OCI-LY7 (cell line): Measurements from ENCODE around the gene ATP8B2.
"Not testable (repeated sequence)": the region's sequence is repeated elsewhere in the genome, so short reads cannot be mapped to it uniquely, and the experiment has no call there.

Experiments used
- EZH2phosphoT487 ChIP-seq: fragments of 200-600 bp; sonication (generic); IDR thresholded peaks from 2 replicates; pipeline ENCODE4 v1.6.1; 2018; ENCODE audit warnings: low read depth, borderline replicate concordance, mild to moderate bottlenecking, mixed run types, antibody characterized with exemption, low read length, moderate library complexity, mixed read lengths
- TF ChIP-seq, protein P1 (sequence below): fragments of 200-600 bp; sonication (generic); conservative IDR thresholded peaks from 2 replicates; pipeline ENCODE4 v1.5.1; 2014; ENCODE audit warnings: mild to moderate bottlenecking, antibody characterized with exemption, low read length, moderate library complexity, mixed read lengths

DNA sequence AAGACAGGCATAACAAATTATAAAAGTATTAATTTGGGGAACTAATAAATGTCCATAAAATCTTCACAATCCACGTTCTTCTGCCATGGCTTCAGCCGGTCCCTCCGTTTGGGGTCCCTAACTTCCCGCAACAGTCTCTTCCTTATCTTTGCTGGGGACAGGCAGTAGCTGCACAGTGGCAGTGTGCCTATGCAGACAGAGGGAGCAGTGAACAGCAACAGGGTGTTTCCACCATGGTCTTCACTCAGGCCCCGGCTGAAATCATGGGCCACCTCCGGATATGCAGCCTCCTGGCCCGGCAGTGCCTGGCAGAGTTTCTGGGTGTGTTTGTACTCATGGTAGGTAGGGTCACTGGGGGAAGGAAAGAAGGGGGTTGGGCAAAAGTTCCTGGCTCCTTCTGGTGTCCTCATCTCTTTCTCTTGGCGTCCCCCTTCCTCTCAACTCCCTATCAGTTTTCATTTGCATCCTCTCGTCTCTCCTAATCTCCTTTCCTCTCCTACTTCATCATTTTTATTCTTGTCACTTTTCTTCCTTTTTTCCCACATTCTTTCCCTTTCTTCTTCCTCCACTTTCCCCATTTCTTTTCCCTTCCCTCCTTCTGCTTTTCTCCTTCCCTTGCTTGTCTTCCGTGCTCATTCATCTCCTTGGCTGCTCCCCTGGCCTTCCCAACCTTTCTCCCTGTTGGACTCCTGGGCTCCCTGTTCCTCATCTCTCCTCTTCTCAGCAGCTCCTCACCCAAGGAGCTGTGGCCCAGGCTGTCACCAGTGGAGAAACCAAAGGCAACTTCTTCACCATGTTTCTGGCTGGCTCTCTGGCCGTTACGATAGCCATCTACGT is 12.9 kb upstream of the ATP8B2 start:
- TF ChIP-seq, protein P1, sequence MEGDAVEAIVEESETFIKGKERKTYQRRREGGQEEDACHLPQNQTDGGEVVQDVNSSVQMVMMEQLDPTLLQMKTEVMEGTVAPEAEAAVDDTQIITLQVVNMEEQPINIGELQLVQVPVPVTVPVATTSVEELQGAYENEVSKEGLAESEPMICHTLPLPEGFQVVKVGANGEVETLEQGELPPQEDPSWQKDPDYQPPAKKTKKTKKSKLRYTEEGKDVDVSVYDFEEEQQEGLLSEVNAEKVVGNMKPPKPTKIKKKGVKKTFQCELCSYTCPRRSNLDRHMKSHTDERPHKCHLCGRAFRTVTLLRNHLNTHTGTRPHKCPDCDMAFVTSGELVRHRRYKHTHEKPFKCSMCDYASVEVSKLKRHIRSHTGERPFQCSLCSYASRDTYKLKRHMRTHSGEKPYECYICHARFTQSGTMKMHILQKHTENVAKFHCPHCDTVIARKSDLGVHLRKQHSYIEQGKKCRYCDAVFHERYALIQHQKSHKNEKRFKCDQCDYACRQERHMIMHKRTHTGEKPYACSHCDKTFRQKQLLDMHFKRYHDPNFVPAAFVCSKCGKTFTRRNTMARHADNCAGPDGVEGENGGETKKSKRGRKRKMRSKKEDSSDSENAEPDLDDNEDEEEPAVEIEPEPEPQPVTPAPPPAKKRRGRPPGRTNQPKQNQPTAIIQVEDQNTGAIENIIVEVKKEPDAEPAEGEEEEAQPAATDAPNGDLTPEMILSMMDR: not testable (repeated sequence)
- TF ChIP-seq EZH2phosphoT487: not testable (repeated sequence)
